ENCODE measurements around the gene CD99. TPM values are rescaled to one million over a fixed set of nuclear protein-coding genes. Genes with fewer than 3 reads are reported as not detected.
A peak's percentile ranks its signal among the peaks of the same experiment; 100 is the strongest.

Gene CD99
- total and polyA plus RNA-seq, 2 of the 13 experiments (the other 11 are each of a cell fraction or from before 2014, with no cell fraction given) = 78.8 to 111 TPM

DNA sequence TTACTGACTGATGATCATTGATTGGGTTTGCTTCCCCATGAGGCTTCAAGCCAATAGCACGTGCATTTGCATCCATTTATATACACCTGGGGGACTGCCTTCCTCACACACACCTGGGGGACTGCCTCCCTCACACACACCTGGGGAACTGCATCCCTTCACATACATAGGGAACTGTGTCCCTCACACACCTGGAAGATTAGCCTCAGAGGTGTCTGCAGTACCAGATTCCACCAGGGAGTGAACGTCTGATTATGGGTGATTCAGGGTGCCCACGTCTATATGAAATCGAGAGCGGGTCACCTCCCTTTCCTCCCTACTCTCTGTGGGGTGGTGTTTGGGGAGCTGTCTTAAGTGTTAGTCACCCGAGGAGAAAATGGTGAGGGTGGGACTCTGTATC, 16.9 kb downstream of the CD99 start:
- no TSS peak for BruUV-seq (replicated peaks)
- H3K4me2 ChIP-seq (ENCODE audit: low read depth, low read length) = no peak overlapping the region
- peaks cover 72% of the 10 kb centered on the region for H3K79me2 ChIP-seq (ENCODE audit: insufficient read depth, low read length)
- H3K27me3 ChIP-seq (ENCODE audit: control insufficient read depth in 1 of 2, insufficient read depth in 2 of 2, low read length in 2 of 2) = no peaks in the 10 kb centered on the region
- H3K9me3 ChIP-seq (ENCODE audit: low read length) = no peaks in the 10 kb centered on the region
- no peak for TF ChIP-seq CCAR2 (optimal IDR thresholded peaks at IDR 0.05; ENCODE audit: low read depth, low read length)
- TF ChIP-seq, protein P1, sequence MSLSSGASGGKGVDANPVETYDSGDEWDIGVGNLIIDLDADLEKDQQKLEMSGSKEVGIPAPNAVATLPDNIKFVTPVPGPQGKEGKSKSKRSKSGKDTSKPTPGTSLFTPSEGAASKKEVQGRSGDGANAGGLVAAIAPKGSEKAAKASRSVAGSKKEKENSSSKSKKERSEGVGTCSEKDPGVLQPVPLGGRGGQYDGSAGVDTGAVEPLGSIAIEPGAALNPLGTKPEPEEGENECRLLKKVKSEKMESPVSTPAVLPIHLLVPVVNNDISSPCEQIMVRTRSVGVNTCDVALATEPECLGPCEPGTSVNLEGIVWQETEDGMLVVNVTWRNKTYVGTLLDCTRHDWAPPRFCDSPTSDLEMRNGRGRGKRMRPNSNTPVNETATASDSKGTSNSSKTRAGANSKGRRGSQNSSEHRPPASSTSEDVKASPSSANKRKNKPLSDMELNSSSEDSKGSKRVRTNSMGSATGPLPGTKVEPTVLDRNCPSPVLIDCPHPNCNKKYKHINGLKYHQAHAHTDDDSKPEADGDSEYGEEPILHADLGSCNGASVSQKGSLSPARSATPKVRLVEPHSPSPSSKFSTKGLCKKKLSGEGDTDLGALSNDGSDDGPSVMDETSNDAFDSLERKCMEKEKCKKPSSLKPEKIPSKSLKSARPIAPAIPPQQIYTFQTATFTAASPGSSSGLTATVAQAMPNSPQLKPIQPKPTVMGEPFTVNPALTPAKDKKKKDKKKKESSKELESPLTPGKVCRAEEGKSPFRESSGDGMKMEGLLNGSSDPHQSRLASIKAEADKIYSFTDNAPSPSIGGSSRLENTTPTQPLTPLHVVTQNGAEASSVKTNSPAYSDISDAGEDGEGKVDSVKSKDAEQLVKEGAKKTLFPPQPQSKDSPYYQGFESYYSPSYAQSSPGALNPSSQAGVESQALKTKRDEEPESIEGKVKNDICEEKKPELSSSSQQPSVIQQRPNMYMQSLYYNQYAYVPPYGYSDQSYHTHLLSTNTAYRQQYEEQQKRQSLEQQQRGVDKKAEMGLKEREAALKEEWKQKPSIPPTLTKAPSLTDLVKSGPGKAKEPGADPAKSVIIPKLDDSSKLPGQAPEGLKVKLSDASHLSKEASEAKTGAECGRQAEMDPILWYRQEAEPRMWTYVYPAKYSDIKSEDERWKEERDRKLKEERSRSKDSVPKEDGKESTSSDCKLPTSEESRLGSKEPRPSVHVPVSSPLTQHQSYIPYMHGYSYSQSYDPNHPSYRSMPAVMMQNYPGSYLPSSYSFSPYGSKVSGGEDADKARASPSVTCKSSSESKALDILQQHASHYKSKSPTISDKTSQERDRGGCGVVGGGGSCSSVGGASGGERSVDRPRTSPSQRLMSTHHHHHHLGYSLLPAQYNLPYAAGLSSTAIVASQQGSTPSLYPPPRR (CRISPR knock-in tag; IDR thresholded peaks at IDR 0.05; ENCODE audit: borderline replicate concordance) = no peak
- TF ChIP-seq RBM22 (optimal IDR thresholded peaks at IDR 0.05; ENCODE audit: low read length) = peak; percentile 34
- H3K4me3 ChIP-seq (replicated peaks in 1 of 3; ENCODE audit: insufficient read depth in 1 of 3, low read depth in 2 of 3, low read length in 3 of 3) = no peak overlapping the region
- peak; percentile 52 for ATAC-seq
- intact Hi-C loops (cut with micrococcal nuclease; ENCODE audit: unreplicated experiment) (loop anchor here (5.0 to 10.0 kb wide), 2 partner anchors 51 to 57 kb away; no protein-coding TSS in a partner anchor), in situ Hi-C loops (cut with HindIII; ENCODE audit: extremely low pct_ligation_motif_present, low pct_unique_long_range_greater_than_20kb) (no loop called here)
- H3K36me3 ChIP-seq (replicated peaks in 1 of 2; ENCODE audit: control insufficient read depth in 1 of 2, insufficient read depth in 2 of 2, low read length in 2 of 2) = peaks cover 6 to 17% of the 10 kb centered on the region in 2 experiments; a peak in 2 of 5 replicates
- WGBS (ENCODE audit: low lambda C conversion rate) = 92% methylated on average over 6 of the region's 6 CpGs
- DNase-seq (ENCODE audit: low spot score) = no peak
- H3K9ac ChIP-seq (ENCODE audit: insufficient read depth, low read depth, low read length) = no peak overlapping the region
- peaks cover 4% of the 10 kb centered on the region; the same call in 1 of the 2 replicates for H4K20me1 ChIP-seq (ENCODE audit: insufficient read depth, low read length)
- ChIA-PET POLR2A (no interaction called here), CTCF (ENCODE audit: low intra/inter-chr PET ratio, low total read pairs) (no interaction called here)
- no peak overlapping the region for H2AFZ ChIP-seq (ENCODE audit: low read length)
- H3K27ac ChIP-seq (ENCODE audit: extremely low read length, insufficient read depth, low read length) = peak overlapping the region; percentile 63
- FAIRE-seq = no peak
- peaks cover 32% of the 10 kb centered on the region for H3K4me1 ChIP-seq (ENCODE audit: insufficient read depth, low read length)

Data from HepG2 (cell line).